Stomach smooth muscle (tissue), 2 donors: ENCODE data around the gene IL1RAP.

Experiments
- H3K27ac ChIP-seq: one replicate; pipeline ENCODE4 v1.7.0; 2013; ENCODE audit warnings: mild to moderate bottlenecking, low read length, inconsistent platforms
- H3K27me3 ChIP-seq, 2 donors: one replicate each; pipeline ENCODE4 v1.7.0; 2013; ENCODE audit warnings: low read length in 2 of 2; ENCODE audit not compliant: insufficient read depth in 2 of 2, control insufficient read depth in 1 of 2
- H3K36me3 ChIP-seq, 2 donors: one replicate each; pipeline ENCODE4 v1.7.0; 2013; ENCODE audit warnings: low read length in 2 of 2; ENCODE audit not compliant: control insufficient read depth in 2 of 2, insufficient read depth in 2 of 2
- H3K4me1 ChIP-seq: one replicate; pipeline ENCODE4 v1.7.0; 2013; ENCODE audit warnings: low read length; ENCODE audit not compliant: control insufficient read depth, insufficient read depth
- H3K4me3 ChIP-seq, 2 donors: one replicate each; pipeline ENCODE4 v1.7.0; 2013; ENCODE audit warnings: low read length in 2 of 2
- H3K9ac ChIP-seq, 2 donors: one replicate each; pipeline ENCODE4 v1.7.0; 2013; ENCODE audit warnings: low read length in 2 of 2, mild to moderate bottlenecking in 1 of 2
- H3K9me3 ChIP-seq, 2 donors: one replicate each; pipeline ENCODE4 v1.7.0; 2013; ENCODE audit warnings: low read length in 2 of 2; ENCODE audit not compliant: control insufficient read depth in 2 of 2
- donor health status: healthy.
- donor health status: Pancreatic carcinoma.

IL1RAP gene

GRCh38 chr3:190541008-190541407, 27.1 kb downstream of the IL1RAP start:
- Histone ChIP-seq H3K9ac (no peak overlapping the region), H3K27ac (no peak overlapping the region), H3K4me1 (no peaks in the 10 kb centered on the region), H3K36me3 (no peaks in the 10 kb centered on the region), H3K27me3 (no peaks in the 10 kb centered on the region), H3K9me3 (no peaks in the 10 kb centered on the region), H3K4me3 (no peak overlapping the region)

GRCh38 chr3:190541560-190541959, 27.7 kb downstream of the IL1RAP start:
- Histone ChIP-seq H3K4me1 (no peaks in the 10 kb centered on the region), H3K27ac (no peak overlapping the region), H3K9ac (no peak overlapping the region)

GRCh38 chr3:190542846-190543245, 29.0 kb downstream of the IL1RAP start:
- H3K4me3 ChIP-seq = no peak overlapping the region
- no peaks in the 10 kb centered on the region for H3K9me3 ChIP-seq
- H3K9ac ChIP-seq = no peak overlapping the region
- no peaks in the 10 kb centered on the region for H3K4me1 ChIP-seq
- no peaks in the 10 kb centered on the region for H3K36me3 ChIP-seq
- H3K27me3 ChIP-seq = no peaks in the 10 kb centered on the region
- H3K27ac ChIP-seq = no peak overlapping the region

More at GRCh38 chr3:190541560-190541959, 27.7 kb downstream of the IL1RAP start:
- H3K9me3 ChIP-seq = no peaks in the 10 kb centered on the region
- no peak overlapping the region for H3K4me3 ChIP-seq
- no peaks in the 10 kb centered on the region for H3K36me3 ChIP-seq
- H3K27me3 ChIP-seq = no peaks in the 10 kb centered on the region

GRCh38 chr3:190543671-190544070, 29.8 kb downstream of the IL1RAP start:
- no peaks in the 10 kb centered on the region for H3K4me1 ChIP-seq

GRCh38 chr3:190545191-190545590, 31.3 kb downstream of the IL1RAP start:
- no peaks in the 10 kb centered on the region for H3K4me1 ChIP-seq
- no peaks in the 10 kb centered on the region for H3K27me3 ChIP-seq
- H3K4me3 ChIP-seq = no peak overlapping the region
- H3K27ac ChIP-seq = no peak overlapping the region
- H3K9ac ChIP-seq = no peak overlapping the region
- H3K36me3 ChIP-seq = no peaks in the 10 kb centered on the region
- no peaks in the 10 kb centered on the region for H3K9me3 ChIP-seq

More at GRCh38 chr3:190543671-190544070, 29.8 kb downstream of the IL1RAP start:
- H3K9me3 ChIP-seq = no peaks in the 10 kb centered on the region
- no peak overlapping the region for H3K4me3 ChIP-seq
- no peak overlapping the region for H3K9ac ChIP-seq
- H3K27ac ChIP-seq = no peak overlapping the region
- no peaks in the 10 kb centered on the region for H3K27me3 ChIP-seq
- no peaks in the 10 kb centered on the region for H3K36me3 ChIP-seq

GRCh38 chr3:190546881-190547510, 33.1 kb downstream of the IL1RAP start:
- no peaks in the 10 kb centered on the region for H3K4me1 ChIP-seq

GRCh38 chr3:190548031-190548656, 34.3 kb downstream of the IL1RAP start:
- H3K27me3 ChIP-seq = no peaks in the 10 kb centered on the region
- no peaks in the 10 kb centered on the region for H3K9me3 ChIP-seq
- no peaks in the 10 kb centered on the region for H3K4me1 ChIP-seq
- H3K36me3 ChIP-seq = no peaks in the 10 kb centered on the region
- no peak overlapping the region for H3K4me3 ChIP-seq
- no peak overlapping the region for H3K27ac ChIP-seq
- H3K9ac ChIP-seq = no peak overlapping the region

More at GRCh38 chr3:190546881-190547510, 33.1 kb downstream of the IL1RAP start:
- Histone ChIP-seq H3K36me3 (no peaks in the 10 kb centered on the region), H3K9ac (no peak overlapping the region), H3K27ac (no peak overlapping the region), H3K4me3 (no peak overlapping the region), H3K9me3 (no peaks in the 10 kb centered on the region), H3K27me3 (no peaks in the 10 kb centered on the region)

GRCh38 chr3:190552021-190552420, 38.1 kb downstream of the IL1RAP start:
- H3K27me3 ChIP-seq = no peaks in the 10 kb centered on the region
- peaks cover 0 to 3% of the 10 kb centered on the region in 2 donors for H3K9me3 ChIP-seq
- H3K4me3 ChIP-seq = no peak overlapping the region
- H3K36me3 ChIP-seq = no peaks in the 10 kb centered on the region
- no peaks in the 10 kb centered on the region for H3K4me1 ChIP-seq
- no peak overlapping the region for H3K9ac ChIP-seq
- H3K27ac ChIP-seq = no peak overlapping the region

- H3K9ac ChIP-seq = no peak overlapping the region
- H3K27me3 ChIP-seq = no peaks in the 10 kb centered on the region
- H3K9me3 ChIP-seq = peaks cover 0 to 3% of the 10 kb centered on the region in 2 donors
- H3K4me3 ChIP-seq = no peak overlapping the region
- H3K4me1 ChIP-seq = no peaks in the 10 kb centered on the region
- no peaks in the 10 kb centered on the region for H3K36me3 ChIP-seq
- H3K27ac ChIP-seq = no peak overlapping the region
Measured at GRCh38 chr3:190552969-190553759, 39.3 kb downstream of the IL1RAP start.

GRCh38 chr3:190554197-190554596, 40.3 kb downstream of the IL1RAP start:
- Histone ChIP-seq H3K36me3 (no peaks in the 10 kb centered on the region), H3K4me1 (no peaks in the 10 kb centered on the region), H3K9ac (no peak overlapping the region), H3K27me3 (no peaks in the 10 kb centered on the region), H3K4me3 (no peak overlapping the region), H3K27ac (no peak overlapping the region), H3K9me3 (peaks cover 0 to 3% of the 10 kb centered on the region in 2 donors)
